Stimulated activated CD8-positive, alpha-beta memory T cell treated with anti-CD3 and anti-CD28 coated beads, Interleukin-7, amount 100 ng/mL, for 4 hours (primary cell): Measurements from ENCODE around the gene TNIK.

Source experiments
- DNase-seq, 2 donors: peaks; one replicate each; pipeline ENCODE4 v3.0.0-alpha.2; 2020; ENCODE audit warnings: low read depth in 2 of 2

TNIK gene

GRCh38 chr3:171283183-171283847 is 176.9 kb downstream of the TNIK start:
- DNase-seq, result no peak

DNA sequence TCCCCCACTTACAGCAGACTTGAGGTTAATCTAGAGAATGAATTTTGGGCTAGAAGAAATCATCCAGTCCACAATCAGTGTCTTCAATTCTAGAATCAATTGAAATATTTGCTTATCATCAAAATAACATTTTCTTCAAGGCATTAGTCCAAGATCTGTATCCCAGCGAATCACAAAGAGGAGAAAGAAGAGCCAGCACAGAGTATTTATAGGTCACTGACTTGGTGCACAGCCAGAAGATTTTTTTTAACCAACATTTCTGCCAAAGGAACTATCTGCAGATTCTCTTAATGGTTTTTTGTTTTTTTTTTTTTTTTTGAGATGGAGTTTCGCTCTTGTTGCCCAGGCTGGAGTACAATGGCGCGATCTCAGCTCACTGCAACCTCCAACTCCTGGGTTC is 178.2 kb downstream of the TNIK start:
- no peak for DNase-seq

DNA sequence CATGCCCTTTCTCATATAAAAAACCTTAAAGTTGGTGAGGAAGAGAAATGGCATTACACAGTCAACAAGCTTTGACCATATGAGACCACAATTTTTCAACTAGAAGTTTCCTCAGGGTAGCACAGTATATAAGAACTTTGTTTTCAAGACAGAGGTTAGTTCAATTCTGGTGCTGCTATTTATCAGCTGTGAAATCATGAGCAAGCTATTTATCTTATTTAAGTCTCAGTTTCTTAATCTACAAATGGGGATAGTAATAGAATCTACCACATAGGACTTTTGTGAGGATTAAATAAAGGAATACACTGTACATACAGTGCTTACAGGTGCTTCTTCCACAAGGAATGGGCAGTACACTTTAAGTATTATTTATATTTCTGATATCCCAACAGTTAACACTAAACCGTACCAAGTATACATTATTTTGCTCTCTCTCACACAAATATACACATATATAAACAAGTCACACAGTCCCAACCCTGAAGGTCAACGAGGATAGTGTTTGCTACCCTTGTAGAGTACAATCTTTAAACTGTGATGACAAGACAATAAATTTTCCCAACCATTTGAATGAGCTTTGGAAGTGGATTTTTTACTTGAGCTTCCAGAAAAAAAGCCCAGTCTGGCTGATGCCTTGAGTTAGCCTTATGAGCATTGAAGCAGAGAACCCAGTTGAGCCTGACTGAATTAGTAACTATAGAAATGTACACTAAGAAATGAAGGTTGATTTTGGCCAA is 178.8 kb downstream of the TNIK start:
- DNase-seq, result no peak

GRCh38 chr3:171279972-171280371 is 180.2 kb downstream of the TNIK start:
- DNase-seq, result no peak

GRCh38 chr3:171278299-171278590 is 182.0 kb downstream of the TNIK start:
- no peak for DNase-seq

DNA sequence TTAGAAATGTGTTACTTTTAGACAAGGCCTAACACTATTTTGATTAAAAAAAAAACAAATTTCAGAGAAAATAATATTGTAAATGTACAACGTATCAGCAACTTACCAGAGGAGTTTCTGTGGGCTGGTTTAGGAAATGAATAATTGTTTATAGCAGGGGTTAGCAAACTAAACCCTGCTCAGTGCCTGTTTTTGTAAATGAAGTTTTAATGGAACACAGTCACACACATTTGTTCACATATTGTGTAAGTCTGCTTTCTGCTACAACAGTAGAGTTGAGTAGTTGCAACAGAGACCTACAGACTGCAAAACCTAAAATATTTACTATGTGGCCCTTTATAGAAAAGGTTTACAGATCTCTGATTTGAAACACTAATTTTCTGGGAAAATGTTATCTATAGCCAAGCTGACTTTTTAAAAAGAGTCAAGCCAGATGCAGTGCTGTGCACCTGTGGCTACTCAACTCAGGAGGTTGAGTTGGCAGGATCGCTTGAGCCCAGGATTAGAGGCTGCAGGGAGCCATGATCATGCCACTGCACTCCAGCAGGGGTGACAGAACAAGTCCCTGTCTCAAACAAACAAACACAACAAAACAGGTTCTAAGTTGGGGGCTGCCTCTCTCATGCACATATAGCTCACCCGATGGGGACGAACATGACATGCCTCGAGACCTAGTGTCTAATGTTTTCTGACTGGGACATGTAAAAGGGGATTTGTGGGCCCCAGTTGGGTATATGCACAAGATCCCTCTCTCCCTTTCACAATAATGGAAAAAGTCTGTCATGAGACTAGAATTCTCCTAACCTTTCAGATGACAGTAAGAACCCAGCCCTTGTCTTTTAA is 182.5 kb downstream of the TNIK start:
- DNase-seq, result no peak

GRCh38 chr3:171276923-171277322 is 183.3 kb downstream of the TNIK start:
- DNase-seq, result no peak

DNA sequence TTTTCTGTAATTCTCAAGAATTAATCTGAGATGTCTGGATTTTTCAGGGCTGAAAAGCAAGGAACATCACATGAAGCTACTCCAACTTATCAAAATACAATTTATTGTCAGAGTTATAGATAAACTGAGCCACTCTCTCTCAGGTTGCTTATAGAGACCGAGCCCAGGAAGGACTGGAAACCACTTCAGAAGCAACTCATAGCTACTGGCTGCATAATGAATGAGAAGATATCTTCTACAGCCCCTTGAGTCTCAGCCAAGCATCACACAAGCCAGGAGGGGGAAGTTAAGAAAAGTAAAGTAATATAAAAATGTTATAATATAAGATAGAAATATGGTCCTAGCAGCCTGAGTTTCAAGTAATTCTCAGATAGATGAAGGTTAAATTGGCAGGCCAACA is 186.0 kb downstream of the TNIK start:
- no peak for DNase-seq

- no peak for DNase-seq
Measured at GRCh38 chr3:171270541-171270940, 189.7 kb downstream of the TNIK start.

- no peak for DNase-seq
Measured at GRCh38 chr3:171269542-171269941, 190.7 kb downstream of the TNIK start.

DNA sequence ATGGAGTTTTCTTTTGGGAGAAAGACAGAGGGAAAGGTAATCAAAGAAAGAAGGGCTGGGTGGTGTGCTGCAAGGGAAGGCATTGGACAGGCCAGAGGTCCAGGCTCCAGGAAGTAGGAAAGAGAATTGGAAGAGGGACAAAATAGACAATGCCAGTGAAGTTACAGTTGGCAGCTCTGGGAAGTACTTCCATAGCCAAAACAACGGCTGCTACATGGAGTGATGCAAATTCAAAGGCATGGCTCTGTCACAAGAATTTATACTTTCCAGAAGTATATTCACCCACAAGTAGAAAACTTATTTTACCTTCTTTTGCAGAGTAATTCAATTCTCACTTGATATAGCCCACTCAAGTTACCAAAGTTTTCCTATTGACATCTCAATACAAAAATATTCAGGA is 191.5 kb downstream of the TNIK start:
- DNase-seq, result no peak

GRCh38 chr3:171267104-171267503 is 193.1 kb downstream of the TNIK start:
- no peak for DNase-seq

DNA sequence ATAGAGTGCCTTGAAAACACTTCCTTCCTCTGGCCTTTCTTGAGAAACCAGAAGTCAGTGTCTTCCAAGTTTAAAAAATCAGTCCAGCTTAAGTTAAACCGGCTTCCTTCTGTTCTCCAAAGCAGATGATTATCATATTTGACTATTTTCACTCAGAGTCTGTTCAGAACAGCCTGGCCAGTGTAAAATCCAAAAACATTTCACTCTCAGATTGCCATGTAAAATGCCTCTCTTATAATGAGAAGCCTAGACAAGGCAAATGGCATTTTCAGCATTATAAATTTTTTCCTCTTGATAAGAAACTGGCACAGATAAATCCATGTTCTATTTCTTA is 193.5 kb downstream of the TNIK start:
- no peak for DNase-seq

GRCh38 chr3:171266034-171266739 is 194.0 kb downstream of the TNIK start:
- no peak for DNase-seq

GRCh38 chr3:171264758-171265157 is 195.4 kb downstream of the TNIK start:
- DNase-seq, result no peak

DNA sequence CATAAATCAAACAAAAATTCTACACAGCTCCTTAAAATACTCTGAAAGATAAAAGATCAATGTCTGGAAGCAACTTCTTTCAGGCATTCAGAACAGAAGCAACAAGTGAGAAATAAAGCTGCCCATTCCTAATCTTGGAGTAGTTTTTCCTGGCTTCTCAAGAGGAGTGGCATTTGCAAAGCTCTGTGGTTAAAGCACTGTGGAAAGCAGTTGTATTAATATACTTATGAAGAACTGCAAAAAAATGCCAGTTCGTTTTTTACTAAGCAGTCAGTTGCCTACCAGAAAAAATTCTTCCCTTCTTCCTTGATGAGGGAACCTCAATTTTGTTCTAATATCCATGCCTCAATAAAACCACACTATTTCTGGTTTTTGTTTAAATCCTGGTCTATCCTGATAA is 197.8 kb downstream of the TNIK start:
- no peak for DNase-seq

DNA sequence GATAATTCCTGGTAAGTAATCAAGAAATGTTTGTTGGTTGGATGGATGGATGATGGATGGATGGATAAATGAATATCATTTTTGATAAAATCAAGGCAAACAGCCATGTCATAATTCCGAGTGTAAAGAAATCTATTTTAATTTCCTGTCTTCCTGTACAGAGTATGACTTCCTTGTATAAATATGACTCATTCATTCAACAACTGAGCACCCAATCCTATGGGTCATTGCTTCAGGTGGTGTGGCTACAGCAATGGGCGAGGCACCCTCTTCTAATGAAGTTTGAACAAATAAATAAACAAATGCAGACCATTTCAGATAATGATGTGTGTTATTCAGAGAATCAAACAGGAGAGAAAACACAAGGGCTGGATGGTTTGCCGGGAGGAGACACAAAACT is 198.7 kb downstream of the TNIK start:
- DNase-seq, result no peak

DNA sequence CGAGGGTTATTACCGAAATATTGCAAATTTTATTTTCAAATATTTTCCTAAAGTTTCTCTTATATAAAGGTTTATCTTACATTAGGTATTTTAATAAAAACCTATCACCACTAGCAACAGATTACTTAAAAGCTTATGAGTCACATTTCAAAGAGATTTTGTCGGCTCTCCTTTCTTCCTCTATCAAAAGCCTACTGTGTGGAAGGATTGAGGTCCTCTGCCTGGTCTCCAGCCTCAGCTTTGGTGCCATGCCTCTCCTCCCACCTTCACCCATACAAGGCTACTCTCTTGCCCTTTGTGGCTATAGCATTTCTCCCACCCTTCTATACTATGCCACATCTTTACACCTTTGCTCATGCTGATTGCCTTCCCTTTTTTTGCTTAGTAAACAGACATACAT is 199.3 kb downstream of the TNIK start:
- DNase-seq, result no peak

DNA sequence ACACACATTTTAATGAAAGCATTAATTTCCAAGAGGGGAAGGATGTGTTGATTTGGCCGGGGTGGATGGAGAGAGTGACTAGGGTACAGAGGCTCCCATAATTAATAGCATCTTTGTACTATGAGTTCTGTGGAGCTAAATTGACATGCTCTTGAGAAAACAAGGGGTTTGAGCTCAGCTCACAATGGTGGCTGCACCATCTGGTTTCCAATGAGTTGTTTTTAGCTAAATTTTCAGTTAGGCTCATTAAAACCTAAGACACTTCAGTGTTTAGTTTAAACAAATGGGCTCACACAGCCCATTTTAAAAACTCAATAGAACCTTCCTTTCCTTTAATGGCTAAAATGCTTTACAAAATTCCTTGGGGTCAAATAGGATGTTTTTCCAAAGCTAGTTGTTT is 199.7 kb downstream of the TNIK start:
- DNase-seq, result no peak

- DNase-seq, result no peak
Measured at GRCh38 chr3:171258316-171258715, 201.9 kb downstream of the TNIK start.

GRCh38 chr3:171257251-171258203 is 202.7 kb downstream of the TNIK start:
- DNase-seq, result no peak
